GM12878 (cell line): ENCODE measurements around the gene TSHR. TPM values are rescaled to one million over a fixed set of nuclear protein-coding genes. Genes with fewer than 3 reads are reported as not detected.

ENCODE experiments used
- BCL11A ChIP-seq: IDR thresholded peaks from 2 replicates; pipeline ENCODE4 v1.6.1; 2011; ENCODE audit warnings: low read depth, low read length
- KLF5 ChIP-seq: fragments of 450-650 bp; IDR thresholded peaks from 2 replicates; pipeline ENCODE4 v1.6.1; 2014; ENCODE audit warnings: mild to moderate bottlenecking; ENCODE audit not compliant: partially characterized antibody
- NFIC ChIP-seq: IDR thresholded peaks from 2 replicates; pipeline ENCODE4 v1.6.1; 2012; ENCODE audit warnings: low read depth, mild to moderate bottlenecking, inconsistent platforms, low read length, moderate library complexity
- NFYA ChIP-seq: IDR thresholded peaks from 2 replicates; pipeline ENCODE4 v1.6.1; 2011; ENCODE audit warnings: low read depth, mild to moderate bottlenecking, low read length, improper control_type of control experiment, borderline replicate concordance
- NR2C1 ChIP-seq: fragments of 450-650 bp; IDR thresholded peaks from 2 replicates; pipeline ENCODE4 v1.6.1; 2017; ENCODE audit warnings: antibody characterized with exemption, mild to moderate bottlenecking, moderate library complexity
- POU2F2 ChIP-seq: IDR thresholded peaks from 3 replicates; pipeline ENCODE4 v1.6.1; 2011; ENCODE audit warnings: low read depth, mild to moderate bottlenecking, low read length, borderline replicate concordance
- RBBP5 ChIP-seq: fragments of 200-600 bp; sonication (generic); conservative IDR thresholded peaks from 2 replicates; pipeline ENCODE4 v1.6.1; 2016
- SREBF2 ChIP-seq: IDR thresholded peaks from 2 replicates; pipeline ENCODE4 v1.6.1; 2012; ENCODE audit warnings: mild to moderate bottlenecking, low read length
- TCF7 ChIP-seq: IDR thresholded peaks from 2 replicates; pipeline ENCODE4 v1.6.1; 2014; ENCODE audit warnings: antibody characterized with exemption, borderline replicate concordance
- ZNF384 ChIP-seq: IDR thresholded peaks from 2 replicates; pipeline ENCODE4 v1.6.1; 2012; ENCODE audit warnings: low read depth, mild to moderate bottlenecking, low read length, improper control_type of control experiment, borderline replicate concordance
- polyA plus RNA-seq, 11 experiments: library from polyadenylated mRNA; depleted of rRNA in 4 of 11; unstranded in 6 of 11; stranded (reverse) in 5 of 11; fragments of >200 nt; fragmentation: Nextera tagmentation in 4 of 11; fragmentation: Illumina TruSeq in 1 of 11; extraction: Ambion mirVana in 4 of 11; extraction: Trizol in 1 of 11; gene quantifications; 1 replicate in 1 of 11; 2 replicates in 10 of 11; pipeline versions ENCODE4 v1.2.1 to v1.2.3, GENCODE V29; 2011 to 2016; ENCODE audit warnings: inconsistent platforms in 2 of 11, missing spikeins in 2 of 11, low read depth in 1 of 11
- total RNA-seq, 4 experiments: library from RNA; depleted of rRNA in 3 of 4; stranded (reverse); fragments of >200 nt in 3 of 4; fragmentation: Illumina TruSeq in 1 of 4; extraction: Trizol in 1 of 4; gene quantifications; 2 replicates each; pipeline versions ENCODE4 v1.2.1 to v1.2.3, GENCODE V29; 2013 to 2021
- TF ChIP-seq, protein P1 (sequence below): IDR thresholded peaks from 2 replicates; pipeline ENCODE4 v1.6.1; 2012; ENCODE audit warnings: improper control_type of control experiment, low read depth, low read length; ENCODE audit not compliant: insufficient replicate concordance
- TF ChIP-seq, protein P2 (sequence below): fragments of 450-650 bp; IDR thresholded peaks from 2 replicates; pipeline ENCODE4 v1.6.1; 2017; ENCODE audit warnings: borderline replicate concordance
- TF ChIP-seq, protein P3 (sequence below): IDR thresholded peaks from 2 replicates; pipeline ENCODE4 v1.6.1; 2012; ENCODE audit warnings: low read depth, low read length, improper control_type of control experiment
- TF ChIP-seq, protein P4 (sequence below): fragments of 450-650 bp; IDR thresholded peaks from 2 replicates; pipeline ENCODE4 v1.6.1; 2017; ENCODE audit warnings: antibody characterized with exemption, mild to moderate bottlenecking, moderate library complexity
- TF ChIP-seq, protein P5 (sequence below): IDR thresholded peaks from 2 replicates; pipeline ENCODE4 v1.6.1; 2012; ENCODE audit warnings: low read length, inconsistent platforms
- TF ChIP-seq, protein P6 (sequence below): IDR thresholded peaks from 2 replicates; pipeline ENCODE4 v1.6.1; 2011; ENCODE audit warnings: mild to moderate bottlenecking, low read depth, low read length, moderate library complexity; ENCODE audit not compliant: insufficient replicate concordance

TSHR gene
- total and polyA plus RNA-seq, 10 of the 15 experiments (the other 5 are each of a cell fraction or from before 2014, with no cell fraction given), result 0.06 to 0.31 TPM; not detected in 8

DNA sequence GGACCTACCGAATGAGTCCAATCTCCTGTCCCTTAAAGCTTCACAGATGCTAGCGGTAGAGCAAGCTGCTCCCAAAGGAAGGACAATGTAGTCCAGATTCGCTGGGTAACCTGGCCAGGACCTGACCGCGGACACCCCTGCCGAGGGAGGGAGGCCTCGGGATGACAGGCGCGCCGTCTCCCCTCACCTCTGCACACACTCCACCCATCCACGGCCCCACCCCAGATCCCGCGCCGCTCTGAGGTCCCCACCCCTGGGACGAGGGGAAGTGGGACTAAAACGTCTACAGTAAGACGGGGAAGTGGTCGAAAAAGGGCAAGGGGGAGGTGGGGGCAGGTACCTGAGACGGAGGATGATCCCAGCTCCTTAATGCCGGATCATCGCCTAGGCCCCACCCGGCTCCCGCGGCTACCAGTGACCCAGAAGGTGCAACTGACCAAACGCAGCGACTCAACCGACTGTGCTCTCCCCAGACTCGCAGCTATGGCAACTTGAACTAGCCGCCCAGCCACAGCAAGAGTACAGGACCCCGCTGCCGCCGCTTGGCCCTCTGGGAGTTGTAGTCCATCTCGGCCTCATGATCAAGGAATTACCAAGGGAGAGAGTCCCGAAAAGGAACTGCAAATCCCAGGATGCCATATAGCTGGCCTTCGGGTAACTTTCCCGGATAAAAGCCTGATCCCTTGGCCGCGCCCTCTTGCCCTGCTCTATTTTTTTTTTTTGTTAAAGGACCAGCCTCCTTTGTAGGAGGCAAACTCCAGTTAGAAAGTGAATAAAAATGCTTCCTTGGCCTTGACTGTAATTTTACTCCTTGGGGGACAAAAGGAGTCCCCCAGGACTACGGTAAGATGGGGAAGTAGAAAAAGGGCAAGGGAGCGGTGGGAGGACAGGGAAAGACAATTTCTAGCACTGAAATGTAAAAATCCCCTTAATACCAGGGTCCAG, 13.9 kb upstream of the TSHR start, which contains the start of gene CEP128 (continued):
- TF ChIP-seq, protein P1, sequence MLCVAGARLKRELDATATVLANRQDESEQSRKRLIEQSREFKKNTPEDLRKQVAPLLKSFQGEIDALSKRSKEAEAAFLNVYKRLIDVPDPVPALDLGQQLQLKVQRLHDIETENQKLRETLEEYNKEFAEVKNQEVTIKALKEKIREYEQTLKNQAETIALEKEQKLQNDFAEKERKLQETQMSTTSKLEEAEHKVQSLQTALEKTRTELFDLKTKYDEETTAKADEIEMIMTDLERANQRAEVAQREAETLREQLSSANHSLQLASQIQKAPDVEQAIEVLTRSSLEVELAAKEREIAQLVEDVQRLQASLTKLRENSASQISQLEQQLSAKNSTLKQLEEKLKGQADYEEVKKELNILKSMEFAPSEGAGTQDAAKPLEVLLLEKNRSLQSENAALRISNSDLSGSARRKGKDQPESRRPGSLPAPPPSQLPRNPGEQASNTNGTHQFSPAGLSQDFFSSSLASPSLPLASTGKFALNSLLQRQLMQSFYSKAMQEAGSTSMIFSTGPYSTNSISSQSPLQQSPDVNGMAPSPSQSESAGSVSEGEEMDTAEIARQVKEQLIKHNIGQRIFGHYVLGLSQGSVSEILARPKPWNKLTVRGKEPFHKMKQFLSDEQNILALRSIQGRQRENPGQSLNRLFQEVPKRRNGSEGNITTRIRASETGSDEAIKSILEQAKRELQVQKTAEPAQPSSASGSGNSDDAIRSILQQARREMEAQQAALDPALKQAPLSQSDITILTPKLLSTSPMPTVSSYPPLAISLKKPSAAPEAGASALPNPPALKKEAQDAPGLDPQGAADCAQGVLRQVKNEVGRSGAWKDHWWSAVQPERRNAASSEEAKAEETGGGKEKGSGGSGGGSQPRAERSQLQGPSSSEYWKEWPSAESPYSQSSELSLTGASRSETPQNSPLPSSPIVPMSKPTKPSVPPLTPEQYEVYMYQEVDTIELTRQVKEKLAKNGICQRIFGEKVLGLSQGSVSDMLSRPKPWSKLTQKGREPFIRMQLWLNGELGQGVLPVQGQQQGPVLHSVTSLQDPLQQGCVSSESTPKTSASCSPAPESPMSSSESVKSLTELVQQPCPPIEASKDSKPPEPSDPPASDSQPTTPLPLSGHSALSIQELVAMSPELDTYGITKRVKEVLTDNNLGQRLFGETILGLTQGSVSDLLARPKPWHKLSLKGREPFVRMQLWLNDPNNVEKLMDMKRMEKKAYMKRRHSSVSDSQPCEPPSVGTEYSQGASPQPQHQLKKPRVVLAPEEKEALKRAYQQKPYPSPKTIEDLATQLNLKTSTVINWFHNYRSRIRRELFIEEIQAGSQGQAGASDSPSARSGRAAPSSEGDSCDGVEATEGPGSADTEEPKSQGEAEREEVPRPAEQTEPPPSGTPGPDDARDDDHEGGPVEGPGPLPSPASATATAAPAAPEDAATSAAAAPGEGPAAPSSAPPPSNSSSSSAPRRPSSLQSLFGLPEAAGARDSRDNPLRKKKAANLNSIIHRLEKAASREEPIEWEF, result no peak
- TF ChIP-seq ZNF384 (peak; percentile 98), NR2C1 (peak; percentile 93), BCL11A (no peak), TCF7 (0 out of 2 replicates have a peak, but pooled peaks have one; percentile 12), RBBP5 (no peak), SREBF2 (no peak), KLF5 (no peak), NFYA (no peak), POU2F2 (no peak), NFIC (no peak; the same call in 1 of the 2 replicates)
- TF ChIP-seq, protein P2, sequence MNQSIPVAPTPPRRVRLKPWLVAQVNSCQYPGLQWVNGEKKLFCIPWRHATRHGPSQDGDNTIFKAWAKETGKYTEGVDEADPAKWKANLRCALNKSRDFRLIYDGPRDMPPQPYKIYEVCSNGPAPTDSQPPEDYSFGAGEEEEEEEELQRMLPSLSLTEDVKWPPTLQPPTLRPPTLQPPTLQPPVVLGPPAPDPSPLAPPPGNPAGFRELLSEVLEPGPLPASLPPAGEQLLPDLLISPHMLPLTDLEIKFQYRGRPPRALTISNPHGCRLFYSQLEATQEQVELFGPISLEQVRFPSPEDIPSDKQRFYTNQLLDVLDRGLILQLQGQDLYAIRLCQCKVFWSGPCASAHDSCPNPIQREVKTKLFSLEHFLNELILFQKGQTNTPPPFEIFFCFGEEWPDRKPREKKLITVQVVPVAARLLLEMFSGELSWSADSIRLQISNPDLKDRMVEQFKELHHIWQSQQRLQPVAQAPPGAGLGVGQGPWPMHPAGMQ, result no peak
- TF ChIP-seq, protein P3, sequence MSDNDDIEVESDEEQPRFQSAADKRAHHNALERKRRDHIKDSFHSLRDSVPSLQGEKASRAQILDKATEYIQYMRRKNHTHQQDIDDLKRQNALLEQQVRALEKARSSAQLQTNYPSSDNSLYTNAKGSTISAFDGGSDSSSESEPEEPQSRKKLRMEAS, result peak; percentile 57; the same call in 1 of the 2 replicates
- TF ChIP-seq, protein P4, sequence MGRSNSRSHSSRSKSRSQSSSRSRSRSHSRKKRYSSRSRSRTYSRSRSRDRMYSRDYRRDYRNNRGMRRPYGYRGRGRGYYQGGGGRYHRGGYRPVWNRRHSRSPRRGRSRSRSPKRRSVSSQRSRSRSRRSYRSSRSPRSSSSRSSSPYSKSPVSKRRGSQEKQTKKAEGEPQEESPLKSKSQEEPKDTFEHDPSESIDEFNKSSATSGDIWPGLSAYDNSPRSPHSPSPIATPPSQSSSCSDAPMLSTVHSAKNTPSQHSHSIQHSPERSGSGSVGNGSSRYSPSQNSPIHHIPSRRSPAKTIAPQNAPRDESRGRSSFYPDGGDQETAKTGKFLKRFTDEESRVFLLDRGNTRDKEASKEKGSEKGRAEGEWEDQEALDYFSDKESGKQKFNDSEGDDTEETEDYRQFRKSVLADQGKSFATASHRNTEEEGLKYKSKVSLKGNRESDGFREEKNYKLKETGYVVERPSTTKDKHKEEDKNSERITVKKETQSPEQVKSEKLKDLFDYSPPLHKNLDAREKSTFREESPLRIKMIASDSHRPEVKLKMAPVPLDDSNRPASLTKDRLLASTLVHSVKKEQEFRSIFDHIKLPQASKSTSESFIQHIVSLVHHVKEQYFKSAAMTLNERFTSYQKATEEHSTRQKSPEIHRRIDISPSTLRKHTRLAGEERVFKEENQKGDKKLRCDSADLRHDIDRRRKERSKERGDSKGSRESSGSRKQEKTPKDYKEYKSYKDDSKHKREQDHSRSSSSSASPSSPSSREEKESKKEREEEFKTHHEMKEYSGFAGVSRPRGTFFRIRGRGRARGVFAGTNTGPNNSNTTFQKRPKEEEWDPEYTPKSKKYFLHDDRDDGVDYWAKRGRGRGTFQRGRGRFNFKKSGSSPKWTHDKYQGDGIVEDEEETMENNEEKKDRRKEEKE, result no peak
- TF ChIP-seq, protein P5, sequence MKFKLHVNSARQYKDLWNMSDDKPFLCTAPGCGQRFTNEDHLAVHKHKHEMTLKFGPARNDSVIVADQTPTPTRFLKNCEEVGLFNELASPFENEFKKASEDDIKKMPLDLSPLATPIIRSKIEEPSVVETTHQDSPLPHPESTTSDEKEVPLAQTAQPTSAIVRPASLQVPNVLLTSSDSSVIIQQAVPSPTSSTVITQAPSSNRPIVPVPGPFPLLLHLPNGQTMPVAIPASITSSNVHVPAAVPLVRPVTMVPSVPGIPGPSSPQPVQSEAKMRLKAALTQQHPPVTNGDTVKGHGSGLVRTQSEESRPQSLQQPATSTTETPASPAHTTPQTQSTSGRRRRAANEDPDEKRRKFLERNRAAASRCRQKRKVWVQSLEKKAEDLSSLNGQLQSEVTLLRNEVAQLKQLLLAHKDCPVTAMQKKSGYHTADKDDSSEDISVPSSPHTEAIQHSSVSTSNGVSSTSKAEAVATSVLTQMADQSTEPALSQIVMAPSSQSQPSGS, result no peak
- TF ChIP-seq, protein P6, sequence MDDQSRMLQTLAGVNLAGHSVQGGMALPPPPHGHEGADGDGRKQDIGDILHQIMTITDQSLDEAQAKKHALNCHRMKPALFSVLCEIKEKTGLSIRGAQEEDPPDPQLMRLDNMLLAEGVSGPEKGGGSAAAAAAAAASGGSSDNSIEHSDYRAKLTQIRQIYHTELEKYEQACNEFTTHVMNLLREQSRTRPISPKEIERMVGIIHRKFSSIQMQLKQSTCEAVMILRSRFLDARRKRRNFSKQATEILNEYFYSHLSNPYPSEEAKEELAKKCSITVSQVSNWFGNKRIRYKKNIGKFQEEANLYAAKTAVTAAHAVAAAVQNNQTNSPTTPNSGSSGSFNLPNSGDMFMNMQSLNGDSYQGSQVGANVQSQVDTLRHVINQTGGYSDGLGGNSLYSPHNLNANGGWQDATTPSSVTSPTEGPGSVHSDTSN, result no peak
